Mesenchymal stem cell (in vitro differentiated cells and primary cell): ENCODE data around the gene CUBN.

Experiments
- DNase-seq: peaks from one replicate; pipeline ENCODE4 v3.0.0-alpha.2; 2013
- H2AFZ ChIP-seq: one replicate; pipeline ENCODE4 v1.6.1; 2013; ENCODE audit warnings: low read depth, mild to moderate bottlenecking, control low read depth, inconsistent platforms, low read length, moderate library complexity
- H2AK5ac ChIP-seq: 2 replicates; pipeline ENCODE4 v1.6.1; 2013; ENCODE audit warnings: low read length, moderate library complexity, mild to moderate bottlenecking, inconsistent platforms; ENCODE audit not compliant: severe bottlenecking
- H2BK120ac ChIP-seq: one replicate; pipeline ENCODE4 v1.6.1; 2013; ENCODE audit warnings: low read depth, mild to moderate bottlenecking, inconsistent platforms, low read length, moderate library complexity
- H2BK12ac ChIP-seq, 2 experiments: one replicate each; pipeline ENCODE4 v1.6.1; 2013; ENCODE audit warnings: inconsistent platforms in 2 of 2, low read length in 2 of 2, mild to moderate bottlenecking in 2 of 2, moderate library complexity in 2 of 2, control low read depth in 1 of 2
- H2BK15ac ChIP-seq: one replicate; pipeline ENCODE4 v1.6.1; 2013; ENCODE audit warnings: mild to moderate bottlenecking, low read depth, inconsistent platforms; ENCODE audit not compliant: poor library complexity, severe bottlenecking
- H2BK5ac ChIP-seq: 2 replicates; pipeline ENCODE4 v1.6.1; 2013; ENCODE audit warnings: low read depth, mild to moderate bottlenecking, low read length, control low read depth, inconsistent platforms; ENCODE audit not compliant: poor library complexity, severe bottlenecking
- H3K14ac ChIP-seq, 2 experiments: one replicate each; pipeline ENCODE4 v1.6.1; 2013; ENCODE audit warnings: inconsistent platforms in 2 of 2, low read length in 2 of 2, control low read depth in 1 of 2, mild to moderate bottlenecking in 1 of 2, moderate library complexity in 1 of 2
- H3K18ac ChIP-seq, 2 experiments: one replicate each; pipeline ENCODE4 v1.6.1; 2013; ENCODE audit warnings: inconsistent platforms in 2 of 2, low read length in 2 of 2, control low read depth in 1 of 2, low read depth in 1 of 2, mild to moderate bottlenecking in 1 of 2
- H3K23ac ChIP-seq, 2 experiments: one replicate each; pipeline ENCODE4 v1.6.1; 2013; ENCODE audit warnings: inconsistent platforms in 2 of 2, low read length in 2 of 2, mild to moderate bottlenecking in 2 of 2, moderate library complexity in 2 of 2, control low read depth in 1 of 2
- H3K27ac ChIP-seq: 2 replicates; pipeline ENCODE4 v1.5.1; 2013; ENCODE audit warnings: mild to moderate bottlenecking, moderate library complexity, low read length, control low read depth, inconsistent platforms; ENCODE audit not compliant: poor library complexity, severe bottlenecking
- H3K27me3 ChIP-seq, 2 experiments: 2 replicates each; pipeline versions ENCODE4 v1.6.1 to v1.7.0; 2013; ENCODE audit warnings: low read length in 2 of 2, mild to moderate bottlenecking in 2 of 2, moderate library complexity in 2 of 2, control low read depth in 1 of 2, inconsistent platforms in 1 of 2; ENCODE audit not compliant: control insufficient read depth in 1 of 2, insufficient read depth in 1 of 2
- H3K36me3 ChIP-seq, 2 experiments: 2 replicates each; pipeline versions ENCODE4 v1.6.1 to v1.7.0; 2013; ENCODE audit warnings: low read length in 2 of 2, control low read depth in 1 of 2, inconsistent platforms in 1 of 2, low read depth in 1 of 2, mild to moderate bottlenecking in 1 of 2; ENCODE audit not compliant: insufficient read depth in 2 of 2, control insufficient read depth in 1 of 2
- H3K4ac ChIP-seq, 2 experiments: one replicate each; pipeline ENCODE4 v1.6.1; 2013; ENCODE audit warnings: inconsistent platforms in 2 of 2, low read length in 2 of 2, mild to moderate bottlenecking in 2 of 2, moderate library complexity in 2 of 2, control low read depth in 1 of 2, low read depth in 1 of 2
- H3K4me1 ChIP-seq: 2 replicates; pipeline ENCODE4 v1.6.1; 2013; ENCODE audit warnings: low read depth, low read length, control low read depth; ENCODE audit not compliant: control insufficient read depth, insufficient read depth
- H3K4me2 ChIP-seq: 2 replicates; pipeline ENCODE4 v1.6.1; 2013; ENCODE audit warnings: low read length, mild to moderate bottlenecking, inconsistent platforms; ENCODE audit not compliant: poor library complexity, severe bottlenecking
- H3K4me3 ChIP-seq, 2 experiments: 2 replicates each; pipeline versions ENCODE4 v1.5.1 to v1.7.0; 2013; ENCODE audit warnings: low read length in 2 of 2, mild to moderate bottlenecking in 2 of 2, control low read depth in 1 of 2, low read depth in 1 of 2; ENCODE audit not compliant: insufficient read depth in 1 of 2
- H3K79me1 ChIP-seq: replicated peaks from 2 replicates; pipeline ENCODE4 v1.6.1; 2013; ENCODE audit warnings: mild to moderate bottlenecking, control low read depth, low read length, inconsistent platforms; ENCODE audit not compliant: poor library complexity, severe bottlenecking
- H3K9ac ChIP-seq: 2 replicates; pipeline ENCODE4 v1.7.0; 2013; ENCODE audit warnings: mild to moderate bottlenecking, low read length, moderate library complexity
- H3K9me3 ChIP-seq: 2 replicates; pipeline ENCODE4 v1.7.0; 2013; ENCODE audit warnings: mild to moderate bottlenecking, low read length; ENCODE audit not compliant: control insufficient read depth
- H4K8ac ChIP-seq: one replicate; pipeline ENCODE4 v1.6.1; 2013; ENCODE audit warnings: inconsistent platforms, mild to moderate bottlenecking, low read length, moderate library complexity
- H4K91ac ChIP-seq: one replicate; pipeline ENCODE4 v1.6.1; 2013; ENCODE audit warnings: mild to moderate bottlenecking, low read length, inconsistent platforms
- WGBS: methylation state at CpG from one replicate; pipeline ENCODE4 v1.1.7; 2013; ENCODE audit warnings: mixed read lengths; 5-methylcytosine and 5-hydroxymethylcytosine counted together

Gene CUBN

GRCh38 chr10:17081431-17081830, 48.2 kb downstream of the CUBN start:
- Histone ChIP-seq H3K4me1 (no peaks in the 10 kb centered on the region), H3K27me3 (no peaks in the 10 kb centered on the region), H3K9ac (no peak overlapping the region), H2BK12ac (no peak overlapping the region), H3K4me3 (no peak overlapping the region), H3K9me3 (no peaks in the 10 kb centered on the region), H2AK5ac (no peak overlapping the region), H3K79me1 (no peaks in the 10 kb centered on the region), H2AFZ (no peak overlapping the region), H3K4ac (no peak overlapping the region), H3K18ac (no peak overlapping the region), H3K27ac (no peak overlapping the region), H2BK5ac (no peak overlapping the region), H2BK120ac (no peak overlapping the region), H4K91ac (no peak overlapping the region), H3K4me2 (no peak overlapping the region), H4K8ac (no peak overlapping the region), H3K14ac (no peak overlapping the region), H3K23ac (no peak overlapping the region), H3K36me3 (no peaks in the 10 kb centered on the region), H2BK15ac (no peak overlapping the region)
- DNase-seq, result no peak
- no CpG with 5 or more reads among the region's 2 CpGs for WGBS

DNA sequence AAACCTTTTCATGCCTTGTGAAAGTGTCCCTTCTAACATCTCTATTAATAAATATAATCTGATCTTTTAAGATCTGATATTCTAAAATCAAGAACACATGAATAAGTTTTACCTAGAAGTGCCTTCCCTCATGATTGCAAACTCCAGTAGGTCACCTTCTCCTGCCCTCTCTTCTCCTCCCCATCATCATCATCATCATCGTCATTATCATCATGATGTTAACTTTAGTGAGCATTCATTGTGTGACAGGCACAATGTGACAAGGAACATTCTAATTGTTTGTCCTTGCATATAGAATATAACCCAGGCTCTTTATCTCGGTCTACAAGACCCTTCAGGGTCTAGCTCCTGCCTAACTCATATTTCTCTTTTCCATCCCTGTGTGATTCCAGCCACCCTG, 51.7 kb downstream of the CUBN start:
- no peak overlapping the region for H2BK5ac ChIP-seq
- no peak overlapping the region for H3K14ac ChIP-seq
- H3K23ac ChIP-seq, result no peak overlapping the region
- H3K36me3 ChIP-seq, result no peaks in the 10 kb centered on the region
- peak overlapping the region; percentile 93 for H3K9ac ChIP-seq
- no peak for DNase-seq
- no peak overlapping the region for H2AK5ac ChIP-seq
- H3K4ac ChIP-seq, result no peak overlapping the region
- H2BK120ac ChIP-seq, result no peak overlapping the region
- H2BK12ac ChIP-seq, result peak overlapping the region in 1 of 2 experiments; percentile 76
- H3K4me1 ChIP-seq, result no peaks in the 10 kb centered on the region
- H2AFZ ChIP-seq, result no peak overlapping the region
- 98% methylated on average over 2 of the region's 2 CpGs for WGBS
- no peaks in the 10 kb centered on the region for H3K79me1 ChIP-seq
- H4K91ac ChIP-seq, result no peak overlapping the region
- no peak overlapping the region for H3K27ac ChIP-seq
- no peak overlapping the region for H3K4me3 ChIP-seq
- H3K27me3 ChIP-seq, result no peaks in the 10 kb centered on the region
- no peak overlapping the region for H3K18ac ChIP-seq
- no peaks in the 10 kb centered on the region for H3K9me3 ChIP-seq
- H4K8ac ChIP-seq, result no peak overlapping the region
- H2BK15ac ChIP-seq, result no peak overlapping the region
- no peak overlapping the region for H3K4me2 ChIP-seq

DNA sequence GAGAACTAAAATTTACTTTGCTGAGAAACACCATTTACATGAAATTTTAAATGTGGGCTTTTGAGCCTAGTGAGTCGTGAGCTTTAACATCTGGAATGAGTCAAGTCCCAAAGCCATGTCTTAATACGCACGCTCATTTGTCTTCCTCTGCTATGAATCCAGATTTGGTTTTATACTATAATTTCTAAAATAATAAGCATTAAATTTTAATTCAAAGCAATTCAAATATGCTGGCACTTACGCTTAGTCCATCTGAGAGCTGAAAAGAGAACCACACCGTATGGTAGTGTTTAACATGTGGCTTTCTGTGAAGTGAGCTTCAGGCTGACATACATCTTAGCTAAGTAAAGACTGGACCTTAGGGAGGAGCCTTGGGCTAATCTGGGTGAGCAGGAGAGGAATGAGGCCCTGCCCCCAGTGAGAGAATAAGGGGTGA, 52.2 kb downstream of the CUBN start:
- Histone ChIP-seq H2BK12ac (peak overlapping the region in 1 of 2 experiments; percentile 63), H2AFZ (no peak overlapping the region), H2BK5ac (no peak overlapping the region), H3K18ac (no peak overlapping the region), H3K9ac (peak overlapping the region; percentile 93), H3K27ac (no peak overlapping the region), H3K27me3 (no peaks in the 10 kb centered on the region), H3K4me3 (no peak overlapping the region), H3K79me1 (no peaks in the 10 kb centered on the region), H2BK15ac (no peak overlapping the region), H3K14ac (no peak overlapping the region), H3K9me3 (no peaks in the 10 kb centered on the region), H3K4me2 (no peak overlapping the region), H4K91ac (no peak overlapping the region), H3K36me3 (no peaks in the 10 kb centered on the region), H3K4me1 (no peaks in the 10 kb centered on the region), H2AK5ac (no peak overlapping the region), H3K23ac (no peak overlapping the region), H2BK120ac (no peak overlapping the region), H3K4ac (no peak overlapping the region), H4K8ac (no peak overlapping the region)
- DNase-seq, result no peak
- WGBS, result 87% methylated on average over 2 of the region's 5 CpGs

DNA sequence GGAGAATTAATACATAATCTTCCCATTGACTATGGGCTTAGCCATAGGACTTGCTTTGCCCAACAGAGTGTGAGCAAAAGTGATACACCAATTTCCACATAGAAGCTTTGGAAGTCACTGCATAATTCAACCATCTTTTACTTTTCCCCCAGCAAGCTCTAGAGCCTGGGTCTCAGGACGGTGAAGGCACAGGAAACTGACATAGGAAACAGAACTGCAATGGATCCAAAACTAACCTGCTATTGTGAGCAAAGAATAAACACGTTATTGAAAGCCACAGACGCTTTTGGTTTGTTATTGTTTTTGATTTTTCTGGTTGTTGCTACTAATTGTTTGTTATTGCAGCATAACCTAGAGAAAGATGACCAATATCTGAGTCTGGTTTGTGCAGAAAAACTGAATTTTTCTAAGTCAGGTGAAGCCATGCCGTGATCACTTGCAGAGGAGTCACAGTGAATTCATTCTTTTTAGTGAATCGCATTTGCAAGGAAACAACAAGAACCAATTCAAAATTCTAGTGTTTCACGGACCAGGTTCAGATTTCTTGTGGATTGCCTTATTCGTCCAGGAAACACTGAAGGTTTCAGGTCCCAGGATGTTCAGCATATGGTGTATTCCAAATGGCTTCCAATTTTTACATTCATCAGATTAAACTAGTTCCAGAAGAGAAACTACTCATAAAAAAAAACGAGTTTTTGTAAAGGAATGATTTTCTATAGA, 52.8 kb downstream of the CUBN start:
- peak overlapping the region in 1 of 2 experiments; percentile 45 for H3K18ac ChIP-seq
- H4K8ac ChIP-seq, result no peak overlapping the region
- peak overlapping the region in 1 of 2 experiments; percentile 51 for H3K4me3 ChIP-seq
- H3K4ac ChIP-seq, result peak overlapping the region; percentile 75 to 81
- no peak overlapping the region for H3K4me2 ChIP-seq
- H3K27ac ChIP-seq, result peak overlapping the region; percentile 92
- no peaks in the 10 kb centered on the region for H3K79me1 ChIP-seq
- peak overlapping the region; percentile 88 for H2AK5ac ChIP-seq
- WGBS, result 88% methylated on average over 7 of the region's 8 CpGs
- no peaks in the 10 kb centered on the region for H3K27me3 ChIP-seq
- no peaks in the 10 kb centered on the region for H3K4me1 ChIP-seq
- H3K23ac ChIP-seq, result no peak overlapping the region
- H3K9ac ChIP-seq, result peak overlapping the region; percentile 93
- no peak overlapping the region for H2BK15ac ChIP-seq
- H4K91ac ChIP-seq, result peak overlapping the region; percentile 80
- no peaks in the 10 kb centered on the region for H3K36me3 ChIP-seq
- H3K9me3 ChIP-seq, result no peaks in the 10 kb centered on the region
- DNase-seq, result no peak
- no peak overlapping the region for H2AFZ ChIP-seq
- no peak overlapping the region for H3K14ac ChIP-seq
- no peak overlapping the region for H2BK5ac ChIP-seq
- H2BK12ac ChIP-seq, result peak overlapping the region; percentile 11 to 91
- peak overlapping the region; percentile 27 for H2BK120ac ChIP-seq
